Activated B cell treated with CpG ODN at 0.5 μM for 24 hours (primary cell): ENCODE measurements around the gene CLCF1. TPM values are rescaled to one million over a fixed set of nuclear protein-coding genes. Genes with fewer than 3 reads are reported as not detected.
"Not testable (repeated sequence)": the region's sequence is repeated elsewhere in the genome, so short reads cannot be mapped to it uniquely, and the experiment has no call there.

ENCODE experiments used
- ATAC-seq: fragments of 200-7000 bp; cut with Tn5 transposase; one replicate; pipeline ENCODE4 v1.10.0; 2021; ENCODE audit warnings: low read depth, mild to moderate bottlenecking, moderate library complexity
- CTCF ChIA-PET: fragments of 350-600 bp; sonication (Branson Sonifier 250); formaldehyde crosslinking; loops from one replicate; lab custom pipeline; 2021; ENCODE audit warnings: antibody characterized with exemption; lab: Charles Lee
- POLR2A ChIA-PET: fragments of 350-600 bp; sonication (Branson Sonifier 250); formaldehyde crosslinking; loops from one replicate; lab custom pipeline; 2021; ENCODE audit warnings: antibody characterized with exemption; lab: Charles Lee
- DNase-seq: peaks from one replicate; pipeline ENCODE4 v3.0.0; 2022
- H3K27ac Mint-ChIP-seq: one replicate; pipeline ENCODE4 v1.8.0; 2020; ENCODE audit warnings: mixed read lengths
- H3K27me3 Mint-ChIP-seq: one replicate; pipeline ENCODE4 v1.8.0; 2021; ENCODE audit warnings: mixed read lengths
- H3K36me3 Mint-ChIP-seq: one replicate; pipeline ENCODE4 v1.8.0; 2021; ENCODE audit warnings: low read depth, mixed read lengths
- H3K4me1 Mint-ChIP-seq: one replicate; pipeline ENCODE4 v1.8.0; 2021; ENCODE audit warnings: mixed read lengths
- H3K4me3 Mint-ChIP-seq: one replicate; pipeline ENCODE4 v1.8.0; 2020; ENCODE audit warnings: mild to moderate bottlenecking, mixed read lengths
- H3K9me3 Mint-ChIP-seq: one replicate; pipeline ENCODE4 v1.8.0; 2020; ENCODE audit warnings: mixed read lengths
- CTCF ChIP-seq: fragments of 200-600 bp; IDR thresholded peaks from one replicate; pipeline ENCODE4 v1.8.0; 2022; ENCODE audit warnings: antibody characterized with exemption, mild to moderate bottlenecking
- intact Hi-C: fragments of 100-400 bp; cut with micrococcal nuclease; formaldehyde crosslinking; loops from one replicate; pipeline ENCODE4 v1.15.1; 2024
- total RNA-seq: library from RNA; stranded (reverse); gene quantifications from 2 replicates; pipeline ENCODE4 v1.2.3, GENCODE V29; 2022

CLCF1 gene
- total RNA-seq, 1 donor from 2014 or later, result 30.7 TPM

GRCh38 chr11:67322049-67322448 lies 51.3 kb downstream of the CLCF1 start:
- POLR2A ChIA-PET, result interaction anchor here (0.5 to 1.4 kb wide), 6 partner anchors 14 to 108 kb away, joined by 3 to 7 read pairs (median 4); no protein-coding TSS in a partner anchor

DNA sequence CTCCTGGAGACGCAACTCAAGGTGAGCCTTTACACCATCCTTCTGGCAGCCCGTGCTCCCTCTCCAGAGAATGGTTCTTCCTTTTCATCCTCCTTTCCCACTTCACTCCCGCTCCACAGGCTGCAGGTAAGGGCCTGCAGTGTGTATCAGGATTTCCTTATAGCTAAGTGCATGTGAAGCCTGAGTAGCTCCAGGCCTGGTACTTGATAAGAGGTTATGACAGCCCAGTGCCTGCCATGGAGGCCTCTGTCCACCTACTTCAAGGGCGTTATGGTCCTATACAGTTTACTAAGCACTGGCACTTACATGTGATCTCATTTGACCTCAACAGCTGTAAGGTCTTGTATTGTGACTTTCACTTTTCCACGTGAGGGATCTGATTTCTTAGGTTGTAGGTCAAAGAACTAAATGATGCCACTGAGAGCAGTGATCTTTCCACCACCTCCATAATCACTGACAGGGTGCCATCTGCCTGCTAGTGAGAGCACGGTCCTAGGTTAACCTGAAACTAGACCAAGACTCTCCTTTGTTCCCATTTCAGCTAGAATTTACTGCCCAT lies 52.0 kb downstream of the CLCF1 start:
- Mint-ChIP-seq H3K9me3 (no peaks in the 10 kb centered on the region), H3K4me1 (peaks cover 14% of the 10 kb centered on the region), H3K4me3 (no peak overlapping the region), H3K36me3 (peaks cover 15% of the 10 kb centered on the region), H3K27ac (no peak overlapping the region), H3K27me3 (no peaks in the 10 kb centered on the region)
- ChIA-PET CTCF (interaction anchor here (1.0 to 6.5 kb wide), 3 partner anchors 24 to 62 kb away, joined by 3 to 48 read pairs (median 4); no protein-coding TSS in a partner anchor), POLR2A (interaction anchor here (0.5 to 2.0 kb wide), 7 partner anchors 23 to 196 kb away, joined by 3 to 8 read pairs (median 3); partner anchors contain the start of gene ANKRD13D)
- intact Hi-C loops, result no loop called here
- ATAC-seq, result no peak
- no peak for DNase-seq
- TF ChIP-seq CTCF, result no peak

More at GRCh38 chr11:67322049-67322448, 51.3 kb downstream of the CLCF1 start:
- intact Hi-C loops, result no loop called here
- DNase-seq (no peak), ATAC-seq (no peak)
- H3K27me3 Mint-ChIP-seq, result no peaks in the 10 kb centered on the region
- no peak overlapping the region for H3K27ac Mint-ChIP-seq
- H3K4me3 Mint-ChIP-seq, result no peak overlapping the region
- H3K36me3 Mint-ChIP-seq, result peaks cover 15% of the 10 kb centered on the region
- no peaks in the 10 kb centered on the region for H3K9me3 Mint-ChIP-seq
- CTCF ChIA-PET, result interaction anchor here (6.5 kb wide), 1 partner anchor 59 kb away, joined by 48 read pairs; no protein-coding TSS in a partner anchor
- H3K4me1 Mint-ChIP-seq, result peaks cover 14% of the 10 kb centered on the region
- no peak for TF ChIP-seq CTCF

DNA sequence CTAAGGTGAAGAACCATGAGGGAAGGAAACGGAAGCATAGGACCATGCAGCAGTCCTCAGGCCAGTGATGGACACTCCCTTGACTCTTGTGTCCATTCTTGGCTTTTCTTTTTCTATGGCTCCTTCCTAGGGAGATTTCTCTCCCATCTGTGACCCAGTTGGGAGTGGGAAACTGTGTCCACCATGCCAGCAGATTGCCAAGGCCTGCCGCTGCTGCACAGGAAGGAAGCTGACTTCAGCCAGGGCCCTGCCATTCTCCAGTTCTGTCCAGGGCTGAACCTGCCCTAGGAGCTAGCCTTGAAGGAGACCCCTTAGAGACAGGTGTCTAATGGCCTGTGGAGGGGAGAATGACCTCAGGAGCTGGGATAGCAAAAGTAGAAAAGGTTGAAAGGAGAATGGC lies 52.7 kb downstream of the CLCF1 start:
- H3K4me3 Mint-ChIP-seq, result no peak overlapping the region
- DNase-seq (no peak), ATAC-seq (no peak)
- intact Hi-C loops, result no loop called here
- H3K9me3 Mint-ChIP-seq, result no peaks in the 10 kb centered on the region
- ChIA-PET CTCF (interaction anchor here (1.0 to 6.5 kb wide), 5 partner anchors 25 to 80 kb away, joined by 3 to 75 read pairs (median 4); no protein-coding TSS in a partner anchor), POLR2A (interaction anchor here (0.5 to 2.0 kb wide), 4 partner anchors 25 to 61 kb away, joined by 3 to 8 read pairs (median 4); partner anchors contain the start of gene ANKRD13D)
- no peak overlapping the region for H3K27ac Mint-ChIP-seq
- TF ChIP-seq CTCF, result no peak
- peaks cover 14% of the 10 kb centered on the region for H3K4me1 Mint-ChIP-seq
- H3K36me3 Mint-ChIP-seq, result peaks cover 14% of the 10 kb centered on the region
- no peaks in the 10 kb centered on the region for H3K27me3 Mint-ChIP-seq

GRCh38 chr11:67320011-67320410 lies 53.4 kb downstream of the CLCF1 start:
- Mint-ChIP-seq H3K27me3 (no peaks in the 10 kb centered on the region), H3K4me1 (peaks cover 14% of the 10 kb centered on the region), H3K36me3 (peaks cover 13% of the 10 kb centered on the region), H3K4me3 (no peak overlapping the region), H3K27ac (no peak overlapping the region), H3K9me3 (no peaks in the 10 kb centered on the region)
- ATAC-seq, result no peak
- CTCF ChIA-PET, result interaction anchor here (1.1 to 6.5 kb wide), 4 partner anchors 31 to 79 kb away, joined by 3 to 75 read pairs (median 26); no protein-coding TSS in a partner anchor
- TF ChIP-seq CTCF, result no peak
- DNase-seq, result no peak
- POLR2A ChIA-PET, result interaction anchor here (0.6 to 5.3 kb wide), 5 partner anchors 23 to 61 kb away, joined by 3 to 64 read pairs (median 5); partner anchors contain the start of genes ANKRD13D and POLD4
- intact Hi-C loops, result no loop called here

DNA sequence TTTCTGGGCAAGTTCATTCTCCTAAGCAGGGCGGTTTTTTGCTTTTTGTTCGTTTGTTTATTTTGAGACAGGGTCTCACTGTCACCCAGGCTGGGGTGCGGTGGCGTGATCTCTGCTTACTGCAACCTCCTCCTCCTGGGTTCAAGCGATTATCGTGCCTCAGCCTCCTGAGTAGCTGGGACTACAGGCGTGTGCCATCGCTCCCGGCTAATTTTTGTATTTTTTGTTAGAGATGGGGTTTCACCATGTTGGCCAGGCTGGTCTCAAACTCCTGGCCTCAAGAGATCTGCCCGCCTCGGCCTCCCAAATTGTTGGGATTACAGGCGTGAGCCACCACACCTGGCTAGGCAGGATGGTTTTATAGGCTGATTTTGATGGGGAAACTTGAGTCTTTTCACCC lies 54.5 kb downstream of the CLCF1 start:
- ATAC-seq, H3K9me3 Mint-ChIP-seq, H3K27me3 Mint-ChIP-seq, intact Hi-C loops, H3K36me3 Mint-ChIP-seq, H3K27ac Mint-ChIP-seq, DNase-seq: not testable (repeated sequence)
- Mint-ChIP-seq H3K4me3 (peak overlapping the region; percentile 98), H3K4me1 (peaks cover 14% of the 10 kb centered on the region)
- ChIA-PET CTCF (interaction anchor here (3.0 to 6.5 kb wide), 3 partner anchors 26 to 62 kb away, joined by 13 to 75 read pairs (median 48); no protein-coding TSS in a partner anchor), POLR2A (interaction anchor here (0.7 to 5.3 kb wide), 7 partner anchors 34 to 93 kb away, joined by 3 to 64 read pairs (median 5); partner anchors contain the start of gene POLD4)
